ENCODE data around the gene TBRG1.

The TBRG1 gene

DNA sequence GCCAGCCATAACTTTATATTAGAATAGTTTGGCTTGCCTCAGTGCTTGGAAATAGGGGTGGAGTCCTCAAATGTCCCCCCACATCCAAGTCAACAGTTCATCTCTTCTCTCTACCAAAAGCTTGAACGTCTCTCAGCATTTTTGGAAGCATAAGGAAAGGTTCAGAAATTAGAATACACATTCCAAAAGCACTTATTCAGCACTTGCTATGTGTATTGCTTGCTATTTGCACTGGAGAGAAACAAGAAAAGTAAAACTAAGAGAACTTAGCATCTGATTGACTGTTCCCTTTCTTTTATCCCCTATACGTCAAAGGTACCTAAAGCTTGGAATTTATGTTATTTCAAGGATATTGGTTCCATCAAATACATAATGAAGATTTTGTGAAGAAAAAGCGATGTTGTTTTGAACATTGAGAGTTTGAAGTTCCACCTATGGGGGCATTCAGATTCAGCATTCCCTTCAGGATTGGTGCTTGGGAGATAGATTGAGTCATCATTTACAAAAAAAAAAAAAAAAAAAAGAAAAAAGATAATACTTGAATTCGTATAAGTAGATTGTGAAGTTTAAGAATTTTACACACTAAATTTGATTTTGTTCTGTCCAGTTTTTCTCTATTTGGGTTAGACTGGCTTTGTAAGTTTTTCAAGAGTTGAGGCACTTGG lies 1.3 kb downstream of the TBRG1 start:
- H3K27ac ChIP-seq = peak overlapping the region; percentile 98
- H3K27me3 ChIP-seq (replicated peaks) = no peaks in the 10 kb centered on the region
- in situ Hi-C loops (cut with HindIII; ENCODE audit: low pct_ligation_motif_present, low sequenced_read_pairs) = no loop called here
- H3K4me3 ChIP-seq (ENCODE audit: low read depth, low read length) = peak overlapping the region; percentile 88
- TF ChIP-seq, protein P1, sequence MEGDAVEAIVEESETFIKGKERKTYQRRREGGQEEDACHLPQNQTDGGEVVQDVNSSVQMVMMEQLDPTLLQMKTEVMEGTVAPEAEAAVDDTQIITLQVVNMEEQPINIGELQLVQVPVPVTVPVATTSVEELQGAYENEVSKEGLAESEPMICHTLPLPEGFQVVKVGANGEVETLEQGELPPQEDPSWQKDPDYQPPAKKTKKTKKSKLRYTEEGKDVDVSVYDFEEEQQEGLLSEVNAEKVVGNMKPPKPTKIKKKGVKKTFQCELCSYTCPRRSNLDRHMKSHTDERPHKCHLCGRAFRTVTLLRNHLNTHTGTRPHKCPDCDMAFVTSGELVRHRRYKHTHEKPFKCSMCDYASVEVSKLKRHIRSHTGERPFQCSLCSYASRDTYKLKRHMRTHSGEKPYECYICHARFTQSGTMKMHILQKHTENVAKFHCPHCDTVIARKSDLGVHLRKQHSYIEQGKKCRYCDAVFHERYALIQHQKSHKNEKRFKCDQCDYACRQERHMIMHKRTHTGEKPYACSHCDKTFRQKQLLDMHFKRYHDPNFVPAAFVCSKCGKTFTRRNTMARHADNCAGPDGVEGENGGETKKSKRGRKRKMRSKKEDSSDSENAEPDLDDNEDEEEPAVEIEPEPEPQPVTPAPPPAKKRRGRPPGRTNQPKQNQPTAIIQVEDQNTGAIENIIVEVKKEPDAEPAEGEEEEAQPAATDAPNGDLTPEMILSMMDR (IDR thresholded peaks at IDR 0.05; ENCODE audit: low read depth, low read length, missing control alignments) = no peak
- DNase-seq = no peak
- peaks cover 26% of the 10 kb centered on the region for H3K36me3 ChIP-seq (replicated peaks)

DNA sequence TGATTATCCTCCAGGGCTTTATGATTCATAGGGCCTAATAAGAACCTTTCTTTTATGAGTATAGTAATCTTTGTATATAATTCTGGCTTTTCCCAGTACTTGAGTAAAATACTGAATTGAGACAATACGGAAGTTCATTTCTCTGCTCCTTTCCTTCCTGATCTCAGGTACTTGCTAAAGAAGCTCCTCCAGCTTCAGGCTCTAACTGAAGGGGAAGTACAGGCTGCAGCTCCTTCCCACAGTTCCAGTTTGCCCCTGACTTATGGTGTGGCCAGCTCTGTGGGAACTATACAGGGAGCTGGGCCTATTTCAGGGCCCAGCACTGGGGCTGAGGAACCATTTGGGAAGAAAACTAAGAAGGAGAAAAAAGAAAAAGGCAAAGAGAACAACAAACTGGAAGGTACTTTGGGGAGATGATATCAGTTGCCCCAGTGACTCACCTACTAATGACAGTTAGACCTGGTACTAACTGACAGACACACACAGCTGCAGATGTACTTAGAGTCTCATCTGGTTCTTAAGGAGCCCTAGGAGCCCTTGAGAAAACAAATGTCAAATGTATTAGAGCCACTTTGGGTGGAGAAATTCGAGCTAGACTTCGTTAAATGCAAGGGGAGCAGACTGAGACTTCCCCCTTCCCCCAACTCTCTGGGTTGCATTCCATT lies 3.0 kb downstream of the TBRG1 start:
- H3K36me3 ChIP-seq (replicated peaks) = peaks cover 32% of the 10 kb centered on the region
- no peaks in the 10 kb centered on the region for H3K27me3 ChIP-seq (replicated peaks)
- no peak for DNase-seq
- in situ Hi-C loops (cut with HindIII; ENCODE audit: low pct_ligation_motif_present, low sequenced_read_pairs) = no loop called here
- no peak overlapping the region for H3K4me3 ChIP-seq (ENCODE audit: low read depth, low read length)
- TF ChIP-seq, protein P1 (IDR thresholded peaks at IDR 0.05; ENCODE audit: low read depth, low read length, missing control alignments) = no peak
- no peak overlapping the region for H3K27ac ChIP-seq

DNA sequence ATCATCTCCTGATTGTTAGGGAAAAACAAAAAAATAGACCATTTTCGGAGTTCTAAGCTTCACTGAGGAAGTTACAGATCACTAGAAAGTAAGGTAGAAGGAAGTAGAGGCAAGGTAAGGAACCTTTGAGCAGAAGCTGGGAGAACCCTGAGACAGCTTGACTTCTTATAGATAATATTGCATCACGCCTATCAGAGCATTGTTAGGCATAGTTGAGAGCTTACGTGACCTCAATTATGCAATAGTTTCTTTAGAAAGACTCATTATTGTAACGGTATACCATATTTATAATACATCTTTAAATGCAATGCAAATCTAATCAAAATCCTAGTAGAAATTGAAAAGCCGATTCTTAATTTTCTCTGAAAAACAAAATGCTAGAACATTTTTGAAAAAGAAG lies 4.9 kb downstream of the TBRG1 start:
- no peak overlapping the region for H3K27ac ChIP-seq
- H3K27me3 ChIP-seq (replicated peaks) = no peaks in the 10 kb centered on the region
- H3K4me3 ChIP-seq (ENCODE audit: low read depth, low read length) = no peak overlapping the region
- DNase-seq = no peak
- TF ChIP-seq, protein P1 (IDR thresholded peaks at IDR 0.05; ENCODE audit: low read depth, low read length, missing control alignments) = no peak
- in situ Hi-C loops (cut with HindIII; ENCODE audit: low pct_ligation_motif_present, low sequenced_read_pairs) = no loop called here
- H3K36me3 ChIP-seq (replicated peaks) = peaks cover 51% of the 10 kb centered on the region

DNA sequence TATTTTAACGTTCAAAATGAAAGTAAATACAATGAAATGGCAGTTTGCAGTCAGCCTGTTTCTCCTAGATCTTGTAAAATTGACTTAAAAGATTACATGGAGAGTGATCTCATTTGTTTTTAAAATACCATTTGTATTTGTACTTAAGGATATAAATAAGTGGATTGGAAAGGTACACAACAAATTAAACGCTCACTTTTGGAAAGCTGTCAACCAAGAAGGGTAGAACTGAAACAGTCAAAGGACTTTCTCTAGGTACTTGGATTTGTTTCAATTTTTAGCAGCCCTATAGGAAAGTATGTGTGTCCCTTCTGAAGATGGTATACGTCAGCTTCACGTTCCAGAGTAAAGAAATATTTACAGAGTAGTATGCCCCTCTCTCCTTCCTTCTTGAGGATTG lies 7.3 kb downstream of the TBRG1 start:
- Histone ChIP-seq H3K27me3 (replicated peaks) (no peaks in the 10 kb centered on the region), H3K36me3 (replicated peaks) (peaks cover 63% of the 10 kb centered on the region), H3K27ac (no peak overlapping the region), H3K4me3 (ENCODE audit: low read depth, low read length) (no peak overlapping the region)
- no peak for DNase-seq
- in situ Hi-C loops (cut with HindIII; ENCODE audit: low pct_ligation_motif_present, low sequenced_read_pairs) = no loop called here
- TF ChIP-seq, protein P1 (IDR thresholded peaks at IDR 0.05; ENCODE audit: low read depth, low read length, missing control alignments) = no peak

DNA sequence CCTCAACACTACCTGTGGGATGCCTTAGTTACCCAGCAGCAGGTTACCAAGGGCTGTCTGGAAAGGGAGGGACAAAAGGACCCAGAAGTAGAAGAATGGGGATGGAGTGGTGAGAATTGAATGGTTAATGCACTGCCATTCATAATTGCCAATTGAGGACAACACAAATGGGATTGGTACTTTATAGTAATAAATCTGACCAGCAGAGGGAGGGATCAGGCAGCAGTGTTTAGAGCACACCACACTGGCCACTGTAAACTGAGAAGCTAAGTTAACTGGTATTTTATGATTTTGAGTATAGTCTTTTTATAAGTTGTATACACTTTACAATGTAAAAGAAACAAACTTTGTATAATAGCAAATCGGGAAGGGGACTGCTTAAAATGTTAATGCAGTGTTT lies 10.7 kb downstream of the TBRG1 start:
- H3K36me3 ChIP-seq (replicated peaks) = peaks cover 65% of the 10 kb centered on the region
- TF ChIP-seq, protein P1 (IDR thresholded peaks at IDR 0.05; ENCODE audit: low read depth, low read length, missing control alignments) = peak; percentile 65
- in situ Hi-C loops (cut with HindIII; ENCODE audit: low pct_ligation_motif_present, low sequenced_read_pairs) = no loop called here
- H3K4me3 ChIP-seq (ENCODE audit: low read depth, low read length) = no peak overlapping the region
- peak; percentile 16 for DNase-seq
- no peaks in the 10 kb centered on the region for H3K27me3 ChIP-seq (replicated peaks)
- no peak overlapping the region for H3K27ac ChIP-seq

Data from brain microvascular endothelial cell (primary cell).